Hepatocyte (in vitro differentiated cells): Measurements from ENCODE around the gene KIF23.

Experiments
- EZH2 ChIP-seq: fragments of 200-600 bp; sonication (generic); IDR thresholded peaks from 2 replicates; pipeline ENCODE4 v1.6.1; 2016; ENCODE audit warnings: antibody characterized with exemption, mild to moderate bottlenecking, borderline replicate concordance
- EZH2phosphoT487 ChIP-seq: fragments of 200-600 bp; sonication (generic); IDR thresholded peaks from one replicate; pipeline ENCODE4 v1.6.1; 2018; ENCODE audit warnings: antibody characterized with exemption, mild to moderate bottlenecking, low read depth, moderate library complexity; ENCODE audit not compliant: unreplicated experiment, severe bottlenecking
- TF ChIP-seq, protein P1 (sequence below): fragments of 200-600 bp; sonication (generic); IDR thresholded peaks from 2 replicates; pipeline ENCODE4 v1.5.1; 2016; ENCODE audit warnings: antibody characterized with exemption, mild to moderate bottlenecking; ENCODE audit not compliant: poor library complexity

DNA sequence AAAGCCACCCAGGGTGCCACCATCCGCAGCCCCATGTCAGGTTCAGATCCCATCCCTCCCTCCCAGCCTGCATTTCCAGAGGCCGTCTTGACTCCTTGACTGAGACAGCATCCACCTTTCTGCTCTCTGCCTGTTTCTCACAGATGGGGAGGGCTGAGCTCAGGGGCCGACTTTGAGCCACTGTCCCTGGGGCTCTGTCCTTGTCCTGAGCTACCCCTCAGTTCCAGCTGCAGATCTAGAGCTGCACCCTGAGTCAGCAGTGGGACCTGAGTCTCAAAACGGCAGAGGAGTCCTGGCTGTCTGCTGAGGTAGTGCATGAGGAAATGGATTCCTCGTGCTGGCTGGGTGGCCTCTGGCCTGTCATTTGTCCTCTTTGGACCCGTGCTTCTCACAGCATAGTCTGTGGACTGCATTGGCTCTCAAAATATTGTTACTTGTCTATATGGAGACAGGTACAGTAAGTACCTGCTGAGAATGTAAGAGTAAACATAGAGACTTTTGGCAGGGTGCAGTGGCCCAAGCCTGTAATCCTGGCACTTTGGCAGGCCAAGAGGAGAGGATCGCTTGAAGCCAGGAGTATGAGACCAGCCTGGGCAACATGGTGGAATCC, 60.8 kb downstream of the KIF23 start:
- TF ChIP-seq, protein P1, sequence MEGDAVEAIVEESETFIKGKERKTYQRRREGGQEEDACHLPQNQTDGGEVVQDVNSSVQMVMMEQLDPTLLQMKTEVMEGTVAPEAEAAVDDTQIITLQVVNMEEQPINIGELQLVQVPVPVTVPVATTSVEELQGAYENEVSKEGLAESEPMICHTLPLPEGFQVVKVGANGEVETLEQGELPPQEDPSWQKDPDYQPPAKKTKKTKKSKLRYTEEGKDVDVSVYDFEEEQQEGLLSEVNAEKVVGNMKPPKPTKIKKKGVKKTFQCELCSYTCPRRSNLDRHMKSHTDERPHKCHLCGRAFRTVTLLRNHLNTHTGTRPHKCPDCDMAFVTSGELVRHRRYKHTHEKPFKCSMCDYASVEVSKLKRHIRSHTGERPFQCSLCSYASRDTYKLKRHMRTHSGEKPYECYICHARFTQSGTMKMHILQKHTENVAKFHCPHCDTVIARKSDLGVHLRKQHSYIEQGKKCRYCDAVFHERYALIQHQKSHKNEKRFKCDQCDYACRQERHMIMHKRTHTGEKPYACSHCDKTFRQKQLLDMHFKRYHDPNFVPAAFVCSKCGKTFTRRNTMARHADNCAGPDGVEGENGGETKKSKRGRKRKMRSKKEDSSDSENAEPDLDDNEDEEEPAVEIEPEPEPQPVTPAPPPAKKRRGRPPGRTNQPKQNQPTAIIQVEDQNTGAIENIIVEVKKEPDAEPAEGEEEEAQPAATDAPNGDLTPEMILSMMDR: no peak
- TF ChIP-seq EZH2phosphoT487: no peak
- no peak for TF ChIP-seq EZH2
